SW480 (cell line): ENCODE data around the gene COBLL1.
A peak's percentile ranks its signal among the peaks of the same experiment; 100 is the strongest.

ENCODE experiments used
- DNase-seq: peaks from one replicate; pipeline ENCODE4 v3.0.0-alpha.2; 2016; ENCODE audit warnings: low spot score

Gene COBLL1

GRCh38 chr2:164757934-164758695 is 83.5 kb downstream of the COBLL1 start:
- no peak for DNase-seq

- no peak for DNase-seq
Measured at GRCh38 chr2:164756773-164757172, 84.8 kb downstream of the COBLL1 start.

- DNase-seq, result no peak
Measured at GRCh38 chr2:164755952-164756351, 85.7 kb downstream of the COBLL1 start.

GRCh38 chr2:164754157-164755093 is 87.2 kb downstream of the COBLL1 start:
- DNase-seq, result no peak

- no peak for DNase-seq
Measured at GRCh38 chr2:164752956-164753355, 88.7 kb downstream of the COBLL1 start.

- no peak for DNase-seq
Measured at GRCh38 chr2:164747783-164748433, 93.7 kb downstream of the COBLL1 start.

- no peak for DNase-seq
Measured at GRCh38 chr2:164747140-164747539, 94.5 kb downstream of the COBLL1 start.

GRCh38 chr2:164746713-164747112 is 94.9 kb downstream of the COBLL1 start:
- no peak for DNase-seq

GRCh38 chr2:164745012-164745797 is 96.4 kb downstream of the COBLL1 start:
- DNase-seq, result no peak

- DNase-seq, result no peak
Measured at GRCh38 chr2:164742738-164743317, 98.8 kb downstream of the COBLL1 start.

GRCh38 chr2:164739966-164740365 is 101.7 kb downstream of the COBLL1 start:
- DNase-seq, result peak; percentile 18

GRCh38 chr2:164737612-164738081 is 104.0 kb downstream of the COBLL1 start:
- peak; percentile 66 for DNase-seq

- peak; percentile 42 for DNase-seq
Measured at GRCh38 chr2:164735309-164735919, 106.2 kb downstream of the COBLL1 start.

GRCh38 chr2:164734196-164734595 is 107.4 kb downstream of the COBLL1 start:
- DNase-seq, result no peak

GRCh38 chr2:164725542-164725941 is 116.1 kb downstream of the COBLL1 start:
- no peak for DNase-seq

- no peak for DNase-seq
Measured at GRCh38 chr2:164722616-164723338, 118.8 kb downstream of the COBLL1 start.

GRCh38 chr2:164721430-164721829 is 120.2 kb downstream of the COBLL1 start:
- DNase-seq, result no peak

GRCh38 chr2:164719996-164720941 is 121.4 kb downstream of the COBLL1 start:
- DNase-seq, result no peak
